NT2/D1 (cell line): Measurements from ENCODE around the gene TMEM185A.

Source experiments
- SUZ12 ChIP-seq: IDR thresholded peaks from 2 replicates; pipeline ENCODE4 v1.6.1; 2011; ENCODE audit not compliant: insufficient read length, insufficient read depth; ENCODE audit errors: extremely low read depth
- YY1 ChIP-seq: IDR thresholded peaks from 2 replicates; pipeline ENCODE4 v1.6.1; 2011; ENCODE audit not compliant: insufficient read length, insufficient read depth
- ZNF274 ChIP-seq: IDR thresholded peaks from 2 replicates; pipeline ENCODE4 v1.6.1; 2011; ENCODE audit warnings: mild to moderate bottlenecking, low read depth, low read length

DNA sequence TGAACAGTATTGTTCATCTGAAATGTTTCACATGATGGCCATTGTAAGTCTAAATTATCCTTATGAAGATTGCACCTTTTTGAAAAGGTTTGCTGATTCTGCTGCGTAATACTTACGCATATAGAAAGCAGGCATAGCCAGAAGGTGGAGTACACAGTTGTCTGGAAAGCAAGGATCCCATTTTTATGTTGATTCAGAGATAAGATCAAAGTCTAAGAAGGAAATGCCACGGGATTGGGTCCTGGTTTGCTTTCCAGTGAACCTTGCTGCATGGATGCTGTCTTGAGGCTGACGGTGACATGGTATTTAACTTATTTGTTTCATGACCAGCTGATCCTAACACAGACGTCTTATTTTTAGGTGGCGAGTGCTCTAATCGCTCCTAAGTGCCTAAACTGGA lies 59.8 kb downstream of the TMEM185A start:
- no peak for TF ChIP-seq YY1
- TF ChIP-seq ZNF274, result no peak
- no peak for TF ChIP-seq SUZ12
